NCI-H510A (cell line): Measurements from ENCODE around the gene HNRNPA1.
A peak's percentile ranks its signal among the peaks of the same experiment; 100 is the strongest.
"Not testable (repeated sequence)": the region's sequence is repeated elsewhere in the genome, so short reads cannot be mapped to it uniquely, and the experiment has no call there.

Experiments used
- DNase-seq: peaks from one replicate; lab custom pipeline; 2025; lab: John Stamatoyannopoulos, UW

Gene HNRNPA1

GRCh38 chr12:54280468-54281260 lies at the start of gene HNRNPA1:
TSS of gene HNRNPA1 (plus strand) at chr12:54280726. CDS start at chr12:54280808, 82 bp downstream.
- peak; percentile 96 for DNase-seq

- not testable (repeated sequence) for DNase-seq
Observed at GRCh38 chr12:54231269-54231668, 49.3 kb upstream of the HNRNPA1 start.

- DNase-seq: no peak
Observed at GRCh38 chr12:54232790-54233189, 47.7 kb upstream of the HNRNPA1 start.

GRCh38 chr12:54238531-54238930 lies 42.0 kb upstream of the HNRNPA1 start:
- DNase-seq: no peak

GRCh38 chr12:54239620-54240019 lies 40.9 kb upstream of the HNRNPA1 start:
- no peak for DNase-seq

- DNase-seq: no peak
Observed at GRCh38 chr12:54240129-54240528, 40.4 kb upstream of the HNRNPA1 start.

- DNase-seq: no peak
Observed at GRCh38 chr12:54240971-54241588, 39.4 kb upstream of the HNRNPA1 start.

- DNase-seq: no peak
Observed at GRCh38 chr12:54246011-54246641, 34.4 kb upstream of the HNRNPA1 start.

- DNase-seq: no peak
Observed at GRCh38 chr12:54249489-54249888, 31.0 kb upstream of the HNRNPA1 start.

- no peak for DNase-seq
Observed at GRCh38 chr12:54251667-54252284, 28.8 kb upstream of the HNRNPA1 start.

- DNase-seq: no peak
Observed at GRCh38 chr12:54253240-54253639, 27.3 kb upstream of the HNRNPA1 start.

GRCh38 chr12:54257332-54257731 lies 23.2 kb upstream of the HNRNPA1 start:
- DNase-seq: no peak

GRCh38 chr12:54258201-54258681 lies 22.3 kb upstream of the HNRNPA1 start:
- DNase-seq: no peak

- peak; percentile 90 for DNase-seq
Observed at GRCh38 chr12:54259194-54260011, 21.1 kb upstream of the HNRNPA1 start.

GRCh38 chr12:54261815-54262402 lies 18.6 kb upstream of the HNRNPA1 start:
- no peak for DNase-seq

GRCh38 chr12:54262403-54262925 lies 18.1 kb upstream of the HNRNPA1 start:
- DNase-seq: no peak

- no peak for DNase-seq
Observed at GRCh38 chr12:54265364-54265812, 15.1 kb upstream of the HNRNPA1 start.

GRCh38 chr12:54266852-54267251 lies 13.7 kb upstream of the HNRNPA1 start:
- no peak for DNase-seq

GRCh38 chr12:54270345-54270744 lies 10.2 kb upstream of the HNRNPA1 start:
- DNase-seq: no peak

- no peak for DNase-seq
Observed at GRCh38 chr12:54272214-54272613, 8.3 kb upstream of the HNRNPA1 start.

- DNase-seq: no peak
Observed at GRCh38 chr12:54273981-54274380, 6.5 kb upstream of the HNRNPA1 start.
